Skeletal muscle tissue (tissue), 4 donors: ENCODE measurements around the gene KCNG1. TPM values are rescaled to one million over a fixed set of nuclear protein-coding genes. Genes with fewer than 3 reads are reported as not detected.

Experiments used
- H3K27ac ChIP-seq: one replicate; pipeline ENCODE4 v1.7.0; 2013; ENCODE audit warnings: mild to moderate bottlenecking, low read depth, low read length, inconsistent platforms
- H3K27me3 ChIP-seq, 3 donors: one replicate each; pipeline ENCODE4 v1.7.0; 2013; ENCODE audit warnings: low read length in 3 of 3; ENCODE audit not compliant: control insufficient read depth in 3 of 3, insufficient read depth in 3 of 3
- H3K36me3 ChIP-seq, 3 donors: one replicate each; pipeline ENCODE4 v1.7.0; 2013; ENCODE audit warnings: low read length in 3 of 3; ENCODE audit not compliant: control insufficient read depth in 3 of 3, insufficient read depth in 3 of 3
- H3K4me1 ChIP-seq, 3 donors: one replicate each; pipeline ENCODE4 v1.7.0; 2013; ENCODE audit warnings: low read length in 3 of 3, mild to moderate bottlenecking in 3 of 3; ENCODE audit not compliant: control insufficient read depth in 3 of 3, insufficient read depth in 3 of 3
- H3K4me3 ChIP-seq, 3 donors: one replicate each; pipeline ENCODE4 v1.7.0; 2013; ENCODE audit warnings: low read length in 3 of 3
- H3K9ac ChIP-seq, 3 donors: one replicate each; pipeline ENCODE4 v1.7.0; 2013; ENCODE audit warnings: low read length in 3 of 3, mild to moderate bottlenecking in 3 of 3, moderate library complexity in 2 of 3, low read depth in 1 of 3
- H3K9me3 ChIP-seq, 3 donors: one replicate each; pipeline ENCODE4 v1.7.0; 2013; ENCODE audit warnings: low read length in 3 of 3; ENCODE audit not compliant: control insufficient read depth in 3 of 3
- total RNA-seq: library from RNA; depleted of rRNA; stranded (reverse); fragments of >200 nt; gene quantifications from one replicate; pipeline ENCODE4 v1.2.3, GENCODE V29; 2014
- donor health status: Osteomylitis.

Gene KCNG1
- total RNA-seq, 1 donor from 2014 or later: 0.52 TPM

GRCh38 chr20:50957798-50958614, 64.9 kb downstream of the KCNG1 start, which contains the start of gene DPM1:
Gene DPM1 (minus strand): TSS chr20:50958532. CDS start chr20:50958523, 9 bp downstream.
- Histone ChIP-seq H3K9me3 (no peaks in the 10 kb centered on the region), H3K27me3 (no peaks in the 10 kb centered on the region), H3K36me3 (peaks cover 4 to 21% (median 21%) of the 10 kb centered on the region in 3 donors), H3K9ac (peak within 1 kb of the TSS; percentile 97 to 98 (median 98)), H3K27ac (peak within 1 kb of the TSS; percentile 93), H3K4me1 (peaks cover 24 to 32% (median 24%) of the 10 kb centered on the region in 3 donors), H3K4me3 (peak within 1 kb of the TSS; percentile 98 to 99 (median 99))

GRCh38 chr20:50957276-50957675, 65.6 kb downstream of the KCNG1 start:
- peak overlapping the region; percentile 97 to 98 (median 98) for H3K9ac ChIP-seq
- H3K4me1 ChIP-seq: peaks cover 24 to 32% (median 24%) of the 10 kb centered on the region in 3 donors

GRCh38 chr20:50953821-50954220, 69.1 kb downstream of the KCNG1 start:
- Histone ChIP-seq H3K9me3 (no peaks in the 10 kb centered on the region), H3K4me1 (peaks cover 11 to 15% (median 14%) of the 10 kb centered on the region in 3 donors), H3K36me3 (peaks cover 7 to 41% (median 29%) of the 10 kb centered on the region in 3 donors), H3K4me3 (no peak overlapping the region), H3K9ac (no peak overlapping the region), H3K27me3 (no peaks in the 10 kb centered on the region), H3K27ac (no peak overlapping the region)

More at GRCh38 chr20:50957276-50957675, 65.6 kb downstream of the KCNG1 start:
- Histone ChIP-seq H3K4me3 (peak overlapping the region; percentile 98 to 99 (median 99)), H3K27ac (peak overlapping the region; percentile 93), H3K9me3 (no peaks in the 10 kb centered on the region), H3K36me3 (peaks cover 4 to 24% (median 22%) of the 10 kb centered on the region in 3 donors), H3K27me3 (no peaks in the 10 kb centered on the region)

Other genes starting within 250 kb of the KCNG1 start
- gene BCAS4, start 228.0 kb downstream of the KCNG1 start, total RNA-seq: 1.0 TPM
- gene ADNP, start 91.7 kb downstream of the KCNG1 start, total RNA-seq: 41.8 TPM
- 40.2 TPM for gene DPM1, start 64.6 kb downstream of the KCNG1 start, total RNA-seq
- gene MOCS3, start 64.3 kb downstream of the KCNG1 start, total RNA-seq: 6.8 TPM